Measurements from ENCODE around the gene SETD3.

The SETD3 gene

DNA sequence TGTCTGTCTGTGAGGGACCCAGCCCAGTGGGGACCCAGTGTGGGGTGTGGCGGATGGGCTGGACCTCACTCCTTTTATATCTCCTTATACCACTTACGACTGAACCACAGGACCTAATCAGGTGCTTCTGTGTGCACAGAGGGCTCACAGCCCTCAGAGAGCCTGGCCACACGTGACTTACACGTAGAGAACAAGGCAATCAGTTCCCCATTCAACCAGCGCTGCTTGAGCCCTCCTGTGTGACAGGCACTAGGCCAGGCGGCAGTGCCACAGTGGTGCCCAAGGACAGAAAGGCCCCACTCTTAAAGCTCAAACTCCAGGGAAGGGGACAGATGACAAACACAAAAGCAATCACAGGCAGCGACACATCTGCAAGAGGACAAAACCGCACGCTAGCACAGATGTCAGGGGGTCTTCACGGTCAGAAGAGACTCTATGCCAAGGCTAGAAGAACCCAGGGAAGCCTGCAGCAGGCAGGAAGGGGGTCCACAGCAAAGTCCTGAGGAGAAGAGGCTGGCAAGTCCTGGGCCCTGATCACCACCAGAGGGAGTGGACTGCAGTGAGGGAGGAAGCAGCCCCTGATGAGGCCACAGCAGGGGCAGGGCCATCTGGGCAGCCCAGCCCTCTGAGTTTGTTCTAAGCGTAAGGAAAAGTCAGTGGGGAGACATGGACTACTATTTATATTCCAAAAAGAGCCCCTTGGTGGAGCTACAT lies 39.3 kb downstream of the SETD3 start:
- no peaks in the 10 kb centered on the region for H3K9me3 ChIP-seq (ENCODE audit: low read length)
- no peak overlapping the region for H3K27ac ChIP-seq (ENCODE audit: low read depth, low read length)
- no peak overlapping the region for H3K4me3 ChIP-seq (ENCODE audit: low read depth in 1 of 2, low read length in 2 of 2)
- no peaks in the 10 kb centered on the region for H3K27me3 ChIP-seq (ENCODE audit: control insufficient read depth in 1 of 2, insufficient read depth in 2 of 2, low read length in 2 of 2)
- no peaks in the 10 kb centered on the region for H3K4me1 ChIP-seq (ENCODE audit: insufficient read depth, low read length)
- peaks cover 25% of the 10 kb centered on the region for H3K36me3 ChIP-seq (ENCODE audit: insufficient read depth, low read length)
- no peak overlapping the region for H3K9ac ChIP-seq (ENCODE audit: low read length)

DNA sequence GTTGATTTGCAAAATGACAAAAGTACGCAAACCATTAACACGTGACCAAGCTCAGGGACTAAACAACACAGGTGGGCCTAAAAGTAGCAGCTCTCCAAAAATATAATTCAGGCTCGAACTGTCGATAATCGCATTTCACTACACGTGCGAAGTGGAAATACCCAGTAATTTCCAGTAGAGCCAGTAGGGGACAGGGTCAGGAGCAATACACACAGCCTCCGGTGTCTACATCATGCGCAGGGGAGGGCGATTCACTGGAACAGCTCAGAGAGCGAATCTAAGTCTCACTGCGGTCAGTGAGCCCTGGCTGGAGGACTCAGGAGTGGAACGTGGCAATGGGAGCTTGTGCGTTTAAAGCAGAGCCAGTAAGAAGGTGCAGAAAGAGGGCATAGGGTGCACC lies 40.4 kb downstream of the SETD3 start:
- Histone ChIP-seq H3K36me3 (ENCODE audit: insufficient read depth, low read length) (peaks cover 22% of the 10 kb centered on the region), H3K27me3 (ENCODE audit: control insufficient read depth in 1 of 2, insufficient read depth in 2 of 2, low read length in 2 of 2) (no peaks in the 10 kb centered on the region), H3K4me3 (ENCODE audit: low read depth in 1 of 2, low read length in 2 of 2) (no peak overlapping the region), H3K9ac (ENCODE audit: low read length) (no peak overlapping the region), H3K9me3 (ENCODE audit: low read length) (no peaks in the 10 kb centered on the region), H3K27ac (ENCODE audit: low read depth, low read length) (no peak overlapping the region), H3K4me1 (ENCODE audit: insufficient read depth, low read length) (no peaks in the 10 kb centered on the region)

DNA sequence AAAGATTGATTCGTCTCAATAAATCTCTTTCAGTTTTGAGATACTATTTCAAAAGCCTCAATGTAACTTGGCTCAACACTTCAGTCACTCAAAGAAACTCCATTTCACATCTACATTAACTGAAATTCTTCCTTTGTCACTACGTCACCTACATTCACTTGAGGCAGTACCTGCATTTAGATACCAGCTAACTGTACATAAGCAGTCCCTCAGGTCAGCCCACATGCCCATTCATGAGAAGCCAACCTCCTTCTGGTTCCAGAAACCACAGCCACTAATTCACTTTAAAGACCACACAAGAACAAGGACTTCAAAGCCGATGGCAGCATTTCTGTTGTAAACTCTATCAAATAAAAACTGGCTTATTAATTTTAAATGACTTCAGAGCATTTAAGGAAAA lies 43.0 kb downstream of the SETD3 start:
- Histone ChIP-seq H3K36me3 (ENCODE audit: insufficient read depth, low read length) (peaks cover 19% of the 10 kb centered on the region), H3K4me3 (ENCODE audit: low read depth in 1 of 2, low read length in 2 of 2) (no peak overlapping the region), H3K4me1 (ENCODE audit: insufficient read depth, low read length) (no peaks in the 10 kb centered on the region), H3K9ac (ENCODE audit: low read length) (no peak overlapping the region), H3K9me3 (ENCODE audit: low read length) (no peaks in the 10 kb centered on the region), H3K27ac (ENCODE audit: low read depth, low read length) (no peak overlapping the region), H3K27me3 (ENCODE audit: control insufficient read depth in 1 of 2, insufficient read depth in 2 of 2, low read length in 2 of 2) (no peaks in the 10 kb centered on the region)

DNA sequence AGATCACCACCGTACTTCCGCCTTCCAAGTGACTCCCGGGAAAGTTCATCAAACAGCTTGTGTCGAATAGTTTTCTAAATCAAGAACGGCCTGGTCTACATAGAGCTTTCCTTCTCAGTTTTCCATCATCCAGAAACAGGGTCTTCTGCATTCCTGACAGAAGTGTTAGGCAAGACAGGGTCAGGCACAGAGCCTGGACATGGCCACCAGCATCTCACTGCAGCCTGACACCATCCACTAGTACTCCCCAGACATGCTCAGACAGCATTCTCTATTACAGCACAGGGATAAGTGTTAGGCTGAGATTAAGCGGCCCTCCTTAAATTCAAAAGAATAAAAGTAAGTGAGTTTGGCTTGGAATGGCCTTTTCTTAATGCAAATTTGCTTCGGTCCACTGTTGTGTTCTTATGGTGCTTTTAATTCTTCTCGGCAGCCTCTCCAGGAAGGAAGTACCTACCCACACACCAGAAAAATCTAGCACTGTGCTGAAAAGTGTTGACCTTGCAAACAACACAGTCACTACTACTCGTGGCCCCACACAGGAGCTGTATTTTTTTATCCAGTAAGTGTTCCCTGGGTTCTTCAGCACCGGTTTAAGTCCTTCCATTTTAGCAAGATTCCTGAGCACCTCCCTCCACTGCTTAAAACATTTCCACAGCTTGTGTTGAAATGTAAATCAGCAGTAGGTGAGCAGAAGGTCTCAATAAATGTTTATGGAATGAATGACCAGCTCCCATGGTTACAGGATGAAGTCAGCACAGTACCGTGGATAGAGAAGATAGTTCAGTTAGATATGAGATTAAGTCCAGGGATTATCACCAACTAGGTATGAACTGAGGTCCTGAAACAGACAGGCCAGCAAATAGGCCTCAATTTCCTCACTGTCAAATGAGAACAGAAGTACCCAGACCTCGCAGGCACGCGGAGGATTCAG lies 44.1 kb downstream of the SETD3 start:
- H3K27me3 ChIP-seq (ENCODE audit: control insufficient read depth in 1 of 2, insufficient read depth in 2 of 2, low read length in 2 of 2): no peaks in the 10 kb centered on the region
- H3K4me1 ChIP-seq (ENCODE audit: insufficient read depth, low read length): no peaks in the 10 kb centered on the region
- H3K9ac ChIP-seq (ENCODE audit: low read length): no peak overlapping the region
- H3K9me3 ChIP-seq (ENCODE audit: low read length): no peaks in the 10 kb centered on the region
- no peak overlapping the region for H3K27ac ChIP-seq (ENCODE audit: low read depth, low read length)
- H3K4me3 ChIP-seq (ENCODE audit: low read depth in 1 of 2, low read length in 2 of 2): no peak overlapping the region
- peaks cover 12% of the 10 kb centered on the region for H3K36me3 ChIP-seq (ENCODE audit: insufficient read depth, low read length)

DNA sequence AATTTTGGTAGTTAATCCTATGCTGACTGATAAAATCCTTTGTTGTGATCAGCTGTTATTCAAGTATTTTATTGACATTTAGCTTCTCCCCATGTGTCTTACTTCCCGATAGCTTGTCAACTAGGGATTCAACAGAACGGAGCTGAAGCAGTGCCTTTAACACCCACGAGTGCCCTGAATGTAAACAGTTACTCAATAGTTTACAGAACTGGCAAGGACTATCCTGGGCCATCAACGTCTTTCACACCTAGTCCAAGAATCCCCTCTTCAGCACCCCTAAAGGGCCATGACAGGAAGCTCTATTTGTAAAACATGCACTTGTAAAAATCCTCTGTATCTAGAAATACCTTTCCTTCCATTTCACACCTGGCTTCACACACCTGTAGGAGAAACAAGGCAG lies 45.3 kb downstream of the SETD3 start:
- no peak overlapping the region for H3K27ac ChIP-seq (ENCODE audit: low read depth, low read length)
- no peak overlapping the region for H3K4me3 ChIP-seq (ENCODE audit: low read depth in 1 of 2, low read length in 2 of 2)
- no peak overlapping the region for H3K9ac ChIP-seq (ENCODE audit: low read length)
- peaks cover 10% of the 10 kb centered on the region for H3K36me3 ChIP-seq (ENCODE audit: insufficient read depth, low read length)
- H3K4me1 ChIP-seq (ENCODE audit: insufficient read depth, low read length): no peaks in the 10 kb centered on the region
- H3K27me3 ChIP-seq (ENCODE audit: control insufficient read depth in 1 of 2, insufficient read depth in 2 of 2, low read length in 2 of 2): no peaks in the 10 kb centered on the region
- no peaks in the 10 kb centered on the region for H3K9me3 ChIP-seq (ENCODE audit: low read length)

DNA sequence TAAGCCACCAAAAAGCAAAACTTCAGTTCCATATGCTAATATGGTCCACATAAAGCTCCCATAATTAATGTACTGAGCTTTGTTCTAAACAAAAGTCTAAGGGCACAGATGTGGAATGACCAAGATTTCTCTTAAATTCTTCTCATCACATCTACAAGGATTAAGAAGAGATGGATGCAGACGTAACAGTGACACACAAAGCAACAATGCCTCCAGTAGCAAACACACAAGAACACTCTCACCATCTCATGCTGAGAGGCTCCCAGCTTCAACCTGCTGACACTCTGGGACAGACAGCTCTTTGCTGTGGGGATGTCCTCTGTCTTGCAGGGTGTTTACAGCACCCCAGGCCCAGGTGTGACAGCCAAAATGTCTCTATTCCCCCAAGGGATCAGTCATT lies 48.2 kb downstream of the SETD3 start:
- peaks cover 14% of the 10 kb centered on the region for H3K36me3 ChIP-seq (ENCODE audit: insufficient read depth, low read length)
- H3K4me1 ChIP-seq (ENCODE audit: insufficient read depth, low read length): no peaks in the 10 kb centered on the region
- H3K9me3 ChIP-seq (ENCODE audit: low read length): no peaks in the 10 kb centered on the region
- no peak overlapping the region for H3K4me3 ChIP-seq (ENCODE audit: low read depth in 1 of 2, low read length in 2 of 2)
- no peaks in the 10 kb centered on the region for H3K27me3 ChIP-seq (ENCODE audit: control insufficient read depth in 1 of 2, insufficient read depth in 2 of 2, low read length in 2 of 2)
- H3K9ac ChIP-seq (ENCODE audit: low read length): no peak overlapping the region
- H3K27ac ChIP-seq (ENCODE audit: low read depth, low read length): no peak overlapping the region

DNA sequence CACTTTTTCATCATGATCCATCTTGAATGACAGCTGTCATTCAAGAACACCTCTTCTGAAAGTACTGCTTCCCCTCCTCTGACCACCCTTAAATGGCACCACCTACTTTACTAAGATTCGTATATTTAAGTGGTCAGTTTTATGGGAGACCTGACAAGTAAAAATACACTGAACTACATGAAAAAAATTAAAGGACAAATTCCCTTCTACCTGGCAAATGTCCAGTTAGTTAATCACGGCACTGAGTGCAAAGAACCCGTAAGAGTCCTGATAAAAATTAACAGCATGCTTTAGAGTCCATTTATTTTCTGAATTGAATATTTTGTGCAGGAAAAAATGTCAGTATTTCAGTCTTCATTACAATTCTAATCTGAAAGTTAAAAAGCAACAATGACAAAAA lies 48.7 kb downstream of the SETD3 start:
- no peak overlapping the region for H3K4me3 ChIP-seq (ENCODE audit: low read depth in 1 of 2, low read length in 2 of 2)
- H3K9ac ChIP-seq (ENCODE audit: low read length): no peak overlapping the region
- H3K36me3 ChIP-seq (ENCODE audit: insufficient read depth, low read length): peaks cover 15% of the 10 kb centered on the region

DNA sequence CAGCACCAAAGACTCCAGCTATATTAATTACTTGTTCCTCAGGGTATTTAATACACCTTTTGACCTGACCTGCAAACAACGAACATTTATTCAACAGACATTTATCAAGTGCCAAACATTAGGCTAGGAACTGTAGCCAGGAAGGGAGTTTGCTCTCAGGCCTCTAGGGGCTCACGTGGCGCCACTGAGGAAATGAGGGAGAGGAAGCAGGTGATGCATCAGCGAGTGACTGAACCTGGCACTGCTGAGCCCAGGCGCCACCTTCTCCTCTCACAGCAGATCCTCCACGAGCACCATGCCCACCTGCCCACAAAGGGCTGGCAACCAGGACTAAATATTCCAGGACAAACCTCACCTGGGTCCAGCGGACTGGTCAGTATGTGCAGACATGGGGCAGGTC lies 50.2 kb downstream of the SETD3 start:
- no peak overlapping the region for H3K4me3 ChIP-seq (ENCODE audit: low read depth in 1 of 2, low read length in 2 of 2)
- no peak overlapping the region for H3K27ac ChIP-seq (ENCODE audit: low read depth, low read length)
- no peaks in the 10 kb centered on the region for H3K4me1 ChIP-seq (ENCODE audit: insufficient read depth, low read length)
- no peak overlapping the region for H3K9ac ChIP-seq (ENCODE audit: low read length)
- H3K27me3 ChIP-seq (ENCODE audit: control insufficient read depth in 1 of 2, insufficient read depth in 2 of 2, low read length in 2 of 2): no peaks in the 10 kb centered on the region
- H3K36me3 ChIP-seq (ENCODE audit: insufficient read depth, low read length): peaks cover 19% of the 10 kb centered on the region
- no peaks in the 10 kb centered on the region for H3K9me3 ChIP-seq (ENCODE audit: low read length)

More for the DNA sequence above, 48.7 kb downstream of the SETD3 start:
- no peaks in the 10 kb centered on the region for H3K4me1 ChIP-seq (ENCODE audit: insufficient read depth, low read length)
- H3K9me3 ChIP-seq (ENCODE audit: low read length): no peaks in the 10 kb centered on the region
- no peaks in the 10 kb centered on the region for H3K27me3 ChIP-seq (ENCODE audit: control insufficient read depth in 1 of 2, insufficient read depth in 2 of 2, low read length in 2 of 2)
- no peak overlapping the region for H3K27ac ChIP-seq (ENCODE audit: low read depth, low read length)

DNA sequence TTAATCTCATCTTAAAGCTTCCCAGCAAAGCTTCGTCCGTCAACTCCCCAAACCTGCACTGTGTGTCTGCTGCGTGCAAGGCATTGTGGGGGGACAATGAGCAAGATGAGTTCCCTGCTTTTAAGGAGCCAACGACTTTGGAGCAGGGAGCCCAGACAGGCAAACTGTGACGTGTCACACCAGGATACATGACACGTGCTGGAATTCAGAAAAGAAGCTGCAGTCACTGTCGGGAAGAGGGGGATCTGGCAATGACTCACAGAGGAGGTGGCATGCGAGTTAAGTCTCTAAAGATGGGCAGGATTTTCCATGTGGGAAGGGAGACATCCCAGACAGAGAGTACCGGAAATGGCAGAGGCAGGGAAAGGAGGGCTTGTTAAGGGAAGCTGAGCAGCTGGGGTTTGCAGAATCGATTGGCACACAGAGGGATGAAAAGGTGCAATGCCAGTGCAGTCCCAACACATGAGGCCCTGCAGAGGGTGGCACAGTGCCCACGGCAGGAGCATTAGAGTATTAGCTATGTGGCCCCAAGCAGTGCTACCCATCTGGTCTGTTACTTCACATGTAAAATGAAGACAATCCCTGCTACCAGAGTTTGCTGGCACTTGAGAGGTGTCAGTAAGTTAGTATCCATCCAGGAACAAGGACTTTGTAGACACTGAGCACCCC lies 52.9 kb downstream of the SETD3 start:
- Histone ChIP-seq H3K9me3 (ENCODE audit: low read length) (no peaks in the 10 kb centered on the region), H3K27me3 (ENCODE audit: control insufficient read depth in 1 of 2, insufficient read depth in 2 of 2, low read length in 2 of 2) (no peaks in the 10 kb centered on the region), H3K4me1 (ENCODE audit: insufficient read depth, low read length) (no peaks in the 10 kb centered on the region), H3K27ac (ENCODE audit: low read depth, low read length) (no peak overlapping the region), H3K4me3 (ENCODE audit: low read depth in 1 of 2, low read length in 2 of 2) (no peak overlapping the region), H3K9ac (ENCODE audit: low read length) (no peak overlapping the region), H3K36me3 (ENCODE audit: insufficient read depth, low read length) (peaks cover 19% of the 10 kb centered on the region)

DNA sequence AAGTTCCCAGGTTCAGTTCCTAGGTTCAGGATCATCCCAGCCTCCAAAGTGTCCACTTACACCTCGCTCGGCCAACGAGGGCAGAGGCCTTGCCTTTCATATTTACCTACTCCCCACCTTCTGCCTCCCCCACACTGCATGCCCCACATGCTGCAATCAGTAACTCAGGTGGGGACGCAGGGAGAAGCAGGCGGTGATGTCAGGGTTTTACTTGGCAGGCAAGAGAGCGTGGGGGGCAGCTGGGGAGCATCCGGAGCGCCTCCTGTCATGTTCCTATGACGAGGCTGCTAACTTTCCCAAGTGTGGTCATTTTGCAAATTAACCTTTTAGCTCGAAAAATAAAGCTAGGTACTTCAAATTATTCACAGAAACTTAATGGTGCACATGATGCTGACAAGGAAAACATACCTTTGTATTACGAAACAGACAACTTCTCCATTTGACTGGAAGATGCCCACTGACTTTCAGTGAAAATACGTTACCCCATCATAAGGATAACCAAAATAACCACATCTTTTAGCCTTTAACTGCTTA lies 53.8 kb downstream of the SETD3 start:
- no peaks in the 10 kb centered on the region for H3K4me1 ChIP-seq (ENCODE audit: insufficient read depth, low read length)
- H3K9me3 ChIP-seq (ENCODE audit: low read length): no peaks in the 10 kb centered on the region
- no peak overlapping the region for H3K9ac ChIP-seq (ENCODE audit: low read length)
- H3K27ac ChIP-seq (ENCODE audit: low read depth, low read length): no peak overlapping the region
- H3K4me3 ChIP-seq (ENCODE audit: low read depth in 1 of 2, low read length in 2 of 2): no peak overlapping the region
- no peaks in the 10 kb centered on the region for H3K27me3 ChIP-seq (ENCODE audit: control insufficient read depth in 1 of 2, insufficient read depth in 2 of 2, low read length in 2 of 2)
- H3K36me3 ChIP-seq (ENCODE audit: insufficient read depth, low read length): peaks cover 19% of the 10 kb centered on the region

DNA sequence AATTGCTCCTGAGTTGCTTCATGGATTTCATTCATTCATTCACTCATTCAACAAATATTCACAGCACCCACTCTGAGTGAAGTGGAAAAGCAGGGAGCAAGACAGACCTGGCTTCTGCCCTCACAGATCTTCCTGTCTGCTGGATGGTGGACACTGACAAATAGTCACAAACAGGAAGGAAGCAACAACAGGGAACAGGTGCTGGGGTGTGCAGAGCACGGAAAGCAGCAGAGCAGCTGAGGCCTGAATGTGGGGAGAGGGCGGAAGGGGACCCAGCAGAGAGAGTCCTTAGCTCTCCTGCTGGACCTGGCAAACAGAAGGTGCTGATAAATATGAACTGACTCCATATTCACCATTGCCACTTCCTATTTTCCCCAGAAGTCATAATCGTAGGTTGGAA lies 54.4 kb downstream of the SETD3 start:
- Histone ChIP-seq H3K4me1 (ENCODE audit: insufficient read depth, low read length) (no peaks in the 10 kb centered on the region), H3K27ac (ENCODE audit: low read depth, low read length) (no peak overlapping the region), H3K9ac (ENCODE audit: low read length) (no peak overlapping the region), H3K27me3 (ENCODE audit: control insufficient read depth in 1 of 2, insufficient read depth in 2 of 2, low read length in 2 of 2) (no peaks in the 10 kb centered on the region), H3K4me3 (ENCODE audit: low read depth in 1 of 2, low read length in 2 of 2) (no peak overlapping the region), H3K9me3 (ENCODE audit: low read length) (no peaks in the 10 kb centered on the region), H3K36me3 (ENCODE audit: insufficient read depth, low read length) (peaks cover 19% of the 10 kb centered on the region)

All from muscle layer of colon (tissue), 2 donors.